DND-41 (cell line): ENCODE data around the gene CSF2.

ENCODE experiments used
- ATAC-seq: fragments of 200-7000 bp; cut with Tn5 transposase; 3 replicates; pipeline ENCODE4 v1.9.1; 2021; ENCODE audit warnings: low read depth; ENCODE audit not compliant: insufficient read depth
- DNase-seq: peaks from one replicate; pipeline ENCODE4 v3.0.0-alpha.2; 2020
- H2AFZ ChIP-seq: 2 replicates; pipeline ENCODE4 v1.6.0; 2012; ENCODE audit warnings: low read depth, low read length
- H3K27ac ChIP-seq: 2 replicates; pipeline ENCODE4 v1.5.1; 2012; ENCODE audit warnings: low read length, inconsistent platforms
- H3K27me3 ChIP-seq: fragments of 200-600 bp; sonication (generic); 2 replicates; pipeline ENCODE4 v1.6.0; 2012; ENCODE audit warnings: low read length, mild to moderate bottlenecking, inconsistent platforms; ENCODE audit not compliant: insufficient read depth, poor library complexity
- H3K36me3 ChIP-seq: 2 replicates; pipeline ENCODE4 v1.5.1; 2012; ENCODE audit warnings: low read length, inconsistent platforms; ENCODE audit not compliant: insufficient read depth
- H3K4me1 ChIP-seq: 2 replicates; pipeline ENCODE4 v1.5.1; 2012; ENCODE audit warnings: mild to moderate bottlenecking, low read length; ENCODE audit not compliant: insufficient read depth
- H3K4me2 ChIP-seq: 2 replicates; pipeline ENCODE4 v1.6.0; 2012; ENCODE audit warnings: mild to moderate bottlenecking, moderate library complexity, low read length, inconsistent platforms; ENCODE audit not compliant: insufficient read depth
- H3K4me3 ChIP-seq, 2 experiments: fragments of 200-600 bp in 1 of 2; shearing (Covaris generic) in 1 of 2; 2 replicates each; pipeline ENCODE4 v1.5.1; 2012 to 2016; ENCODE audit warnings: inconsistent platforms in 2 of 2, low read length in 2 of 2, mild to moderate bottlenecking in 2 of 2, low read depth in 1 of 2, moderate library complexity in 1 of 2
- H3K79me2 ChIP-seq: 2 replicates; pipeline ENCODE4 v1.6.0; 2012; ENCODE audit warnings: low read length, inconsistent platforms; ENCODE audit not compliant: insufficient read depth
- H3K9ac ChIP-seq: 2 replicates; pipeline ENCODE4 v1.6.0; 2012; ENCODE audit warnings: low read depth, mild to moderate bottlenecking, inconsistent platforms, low read length, moderate library complexity
- H3K9me3 ChIP-seq: 2 replicates; pipeline ENCODE4 v1.5.1; 2012; ENCODE audit warnings: low read length, moderate library complexity, mild to moderate bottlenecking, inconsistent platforms; ENCODE audit not compliant: insufficient read depth, severe bottlenecking
- H4K20me1 ChIP-seq: 2 replicates; pipeline ENCODE4 v1.6.0; 2012; ENCODE audit warnings: low read length; ENCODE audit not compliant: insufficient read depth
- CTCF ChIP-seq: IDR thresholded peaks from 2 replicates; pipeline ENCODE4 v1.5.1; 2012; ENCODE audit warnings: borderline replicate concordance, low read length, moderate library complexity, mild to moderate bottlenecking; ENCODE audit not compliant: poor library complexity, severe bottlenecking; ENCODE audit errors: extremely low read depth
- EZH2 ChIP-seq: IDR thresholded peaks from 3 replicates; pipeline ENCODE4 v1.6.1; 2012; ENCODE audit warnings: borderline replicate concordance, low read depth, mild to moderate bottlenecking, moderate library complexity, low read length, inconsistent platforms; ENCODE audit not compliant: severe bottlenecking

The CSF2 gene

GRCh38 chr5:132025403-132025971 is 48.1 kb upstream of the CSF2 start:
- Histone ChIP-seq H3K9ac (no peak overlapping the region), H3K27ac (no peak overlapping the region), H3K4me2 (no peak overlapping the region), H3K79me2 (no peaks in the 10 kb centered on the region), H3K27me3 (peaks cover 5% of the 10 kb centered on the region), H3K4me3 (no peak overlapping the region), H3K4me1 (no peaks in the 10 kb centered on the region), H3K36me3 (no peaks in the 10 kb centered on the region), H4K20me1 (no peaks in the 10 kb centered on the region), H2AFZ (no peak overlapping the region), H3K9me3 (no peaks in the 10 kb centered on the region)
- TF ChIP-seq CTCF, result no peak
- TF ChIP-seq EZH2, result no peak
- no peak for DNase-seq
- ATAC-seq, result no peak

- H4K20me1 ChIP-seq, result no peaks in the 10 kb centered on the region
- ATAC-seq (no peak), DNase-seq (no peak)
- no peaks in the 10 kb centered on the region for H3K4me1 ChIP-seq
- no peaks in the 10 kb centered on the region for H3K9me3 ChIP-seq
- H3K4me2 ChIP-seq, result no peak overlapping the region
- no peaks in the 10 kb centered on the region for H3K27me3 ChIP-seq
- no peak overlapping the region for H3K27ac ChIP-seq
- no peak overlapping the region for H2AFZ ChIP-seq
- H3K79me2 ChIP-seq, result no peaks in the 10 kb centered on the region
- H3K36me3 ChIP-seq, result no peaks in the 10 kb centered on the region
- no peak for TF ChIP-seq EZH2
- TF ChIP-seq CTCF, result no peak
- no peak overlapping the region for H3K4me3 ChIP-seq
- no peak overlapping the region for H3K9ac ChIP-seq
Observed at GRCh38 chr5:132026516-132027008, 47.0 kb upstream of the CSF2 start.

- TF ChIP-seq EZH2 (no peak), CTCF (no peak)
- ATAC-seq, result no peak
Observed at GRCh38 chr5:132027027-132027426, 46.6 kb upstream of the CSF2 start.

More at GRCh38 chr5:132027027-132027426, 46.6 kb upstream of the CSF2 start:
- no peak overlapping the region for H2AFZ ChIP-seq
- no peaks in the 10 kb centered on the region for H3K9me3 ChIP-seq
- no peaks in the 10 kb centered on the region for H3K36me3 ChIP-seq
- no peaks in the 10 kb centered on the region for H3K79me2 ChIP-seq
- H3K27ac ChIP-seq, result no peak overlapping the region
- H3K4me3 ChIP-seq, result no peak overlapping the region
- no peaks in the 10 kb centered on the region for H3K27me3 ChIP-seq
- H3K4me1 ChIP-seq, result no peaks in the 10 kb centered on the region
- H3K4me2 ChIP-seq, result no peak overlapping the region
- no peaks in the 10 kb centered on the region for H4K20me1 ChIP-seq
- no peak overlapping the region for H3K9ac ChIP-seq
- DNase-seq, result no peak
